ENCODE measurements around the gene ZSCAN21. TPM values are rescaled to one million over a fixed set of nuclear protein-coding genes. Genes with fewer than 3 reads are reported as not detected.

The ZSCAN21 gene
- total and polyA plus RNA-seq, 10 of the 15 experiments (the other 5 are each of a cell fraction or from before 2014, with no cell fraction given): 1.9 to 9.6 (median 7.1) TPM

DNA sequence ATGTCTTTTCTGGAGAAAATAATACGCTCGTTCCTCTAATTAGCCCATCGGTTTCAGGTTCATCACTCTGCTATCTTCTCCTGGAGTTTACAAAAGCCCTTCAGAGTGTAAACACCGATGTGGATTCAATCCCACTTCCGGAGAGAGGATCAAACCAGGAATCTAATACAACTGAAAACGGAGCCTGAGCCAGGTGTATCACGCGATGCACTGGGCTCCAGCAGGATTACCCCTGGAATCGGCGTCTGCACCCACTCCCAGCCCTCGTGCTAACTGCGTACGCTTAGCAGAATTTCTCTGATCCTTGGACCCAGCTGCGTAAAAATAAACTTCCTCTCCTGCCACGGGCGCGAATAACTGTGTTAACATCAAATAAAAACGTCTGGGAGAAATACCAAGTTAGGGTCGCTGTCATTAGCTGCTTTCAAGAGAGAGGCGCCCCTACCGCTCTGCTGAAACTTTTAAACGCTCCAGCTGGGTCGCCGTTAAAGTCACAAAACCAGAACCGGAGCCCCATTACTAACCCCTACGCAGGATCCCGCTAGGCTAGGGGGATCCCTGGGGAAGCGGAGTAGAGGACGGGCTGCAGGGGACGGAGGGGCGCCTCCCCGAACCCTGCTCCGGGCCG is 31.4 kb downstream of the ZSCAN21 start:
- peak; percentile 24; the same call in 1 of the 2 replicates for TF ChIP-seq NFIC (IDR thresholded peaks at IDR 0.05; ENCODE audit: low read depth, low read length)
- TF ChIP-seq EGR1 (IDR thresholded peaks at IDR 0.05; ENCODE audit: borderline replicate concordance in 1 of 2, low read depth in 2 of 2, low read length in 2 of 2): no peak
- TF ChIP-seq, protein P1, sequence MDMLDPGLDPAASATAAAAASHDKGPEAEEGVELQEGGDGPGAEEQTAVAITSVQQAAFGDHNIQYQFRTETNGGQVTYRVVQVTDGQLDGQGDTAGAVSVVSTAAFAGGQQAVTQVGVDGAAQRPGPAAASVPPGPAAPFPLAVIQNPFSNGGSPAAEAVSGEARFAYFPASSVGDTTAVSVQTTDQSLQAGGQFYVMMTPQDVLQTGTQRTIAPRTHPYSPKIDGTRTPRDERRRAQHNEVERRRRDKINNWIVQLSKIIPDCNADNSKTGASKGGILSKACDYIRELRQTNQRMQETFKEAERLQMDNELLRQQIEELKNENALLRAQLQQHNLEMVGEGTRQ (IDR thresholded peaks at IDR 0.05; ENCODE audit: borderline replicate concordance, low read depth, low read length): no peak
- peak overlapping the region; percentile 89 for H3K27ac ChIP-seq (ENCODE audit: control insufficient read depth, insufficient read depth)
- H3K4me1 ChIP-seq (ENCODE audit: control insufficient read depth, insufficient read depth, low read length): peaks cover 4% of the 10 kb centered on the region
- ChIA-PET CTCF (interaction anchor here (1.2 to 1.4 kb wide), 3 partner anchors 31 to 58 kb away, joined by 3 read pairs; no protein-coding TSS in a partner anchor), SMC1A (ENCODE audit: uncharacterized antibody, unreplicated experiment) (interaction anchor here (1.0 to 1.6 kb wide), 3 partner anchors 29 to 83 kb away, joined by 3 to 5 read pairs (median 3); no protein-coding TSS in a partner anchor), POLR2A (interaction anchor here (1.0 kb wide), 2 partner anchors 11 to 20 kb away, joined by 3 read pairs; partner anchors contain the start of genes AP4M1 and MCM7), RAD21 (ENCODE audit: unreplicated experiment) (interaction anchor here (1.4 kb wide), 1 partner anchor 83 kb away, joined by 3 read pairs; no protein-coding TSS in a partner anchor)
- H3K4me3 ChIP-seq: peak overlapping the region; percentile 88
- H3K4me2 ChIP-seq (ENCODE audit: control insufficient read depth, insufficient read depth): peak overlapping the region; percentile 84
- intact Hi-C loops (cut with micrococcal nuclease; ENCODE audit: unreplicated experiment): loop anchor here (1.0 to 10.0 kb wide), 3 partner anchors 64 to 166 kb away; partner anchors contain the start of genes TRIM4 and ZKSCAN1
- no peaks in the 10 kb centered on the region; the same call in 2 of the 3 replicates for H3K9me3 ChIP-seq (replicated peaks; ENCODE audit: control insufficient read depth, insufficient read depth, low read length)
- peaks cover 41% of the 10 kb centered on the region for H3K79me2 ChIP-seq (ENCODE audit: control insufficient read depth, insufficient read depth, low read length)
- peak overlapping the region; percentile 94 for H3K9ac ChIP-seq (ENCODE audit: control insufficient read depth, insufficient read depth, low read length)
- H2AFZ ChIP-seq (ENCODE audit: control insufficient read depth, low read depth, low read length): peak overlapping the region; percentile 85
- H3K27me3 ChIP-seq (replicated peaks in 1 of 2; ENCODE audit: control insufficient read depth in 2 of 2, insufficient read depth in 2 of 2, low read length in 1 of 2): no peaks in the 10 kb centered on the region
- FAIRE-seq (no peak), ATAC-seq (no peak; the same call in 2 of the 3 replicates), DNase-seq (ENCODE audit: low read depth, low spot score) (no peak)
- in situ Hi-C loops (cut with MboI): no loop called here
- peaks cover 0 to 9% of the 10 kb centered on the region in 2 experiments for H3K36me3 ChIP-seq (ENCODE audit: control insufficient read depth in 2 of 2, insufficient read depth in 2 of 2, low read length in 1 of 2)
- 6% methylated on average over 34 of the region's 34 CpGs for WGBS (ENCODE audit: insufficient coverage, insufficient replicate concordance, low lambda C conversion rate, missing lambda C conversion rate)
- H4K20me1 ChIP-seq (ENCODE audit: control insufficient read depth, insufficient read depth): no peaks in the 10 kb centered on the region
- BruUV-seq (replicated peaks): TSS peak; percentile 72

Measured in GM12878 (cell line).